GM23248 (cell line): ENCODE results near the gene XXYLT1. TPM values are rescaled to one million over a fixed set of nuclear protein-coding genes. Genes with fewer than 3 reads are reported as not detected.

ENCODE experiments used
- DNase-seq: peaks from one replicate; pipeline ENCODE4 v3.0.0-alpha.2; 2015
- H2AFZ ChIP-seq: fragments of 200-600 bp; sonication (generic); 2 replicates; pipeline ENCODE4 v1.6.1; 2016; ENCODE audit warnings: antibody characterized with exemption
- H3F3A ChIP-seq: fragments of 200-600 bp; sonication (generic); 2 replicates; pipeline ENCODE4 v1.6.1; 2016; ENCODE audit warnings: mild to moderate bottlenecking, antibody characterized with exemption, mixed run types; ENCODE audit not compliant: insufficient read depth
- H3K27ac ChIP-seq: fragments of 200-600 bp; sonication (generic); 2 replicates; pipeline ENCODE4 v1.5.1; 2016; ENCODE audit warnings: mild to moderate bottlenecking
- H3K27me3 ChIP-seq: fragments of 200-600 bp; sonication (generic); replicated peaks from 2 replicates; pipeline ENCODE4 v1.6.1; 2016; ENCODE audit warnings: mild to moderate bottlenecking; ENCODE audit not compliant: insufficient read depth
- H3K36me3 ChIP-seq: fragments of 200-600 bp; sonication (generic); 2 replicates; pipeline ENCODE4 v1.6.1; 2016; ENCODE audit warnings: low read depth, mild to moderate bottlenecking
- H3K4me1 ChIP-seq: fragments of 200-600 bp; sonication (generic); 2 replicates; pipeline ENCODE4 v1.6.1; 2016; ENCODE audit warnings: mild to moderate bottlenecking; ENCODE audit not compliant: insufficient read depth
- H3K4me2 ChIP-seq: fragments of 200-600 bp; sonication (generic); one replicate; pipeline ENCODE4 v1.6.1; 2016; ENCODE audit warnings: mild to moderate bottlenecking; ENCODE audit not compliant: unreplicated experiment
- H3K4me3 ChIP-seq: fragments of 200-600 bp; sonication (generic); 2 replicates; pipeline ENCODE4 v1.5.1; 2016; ENCODE audit warnings: mild to moderate bottlenecking
- H3K79me2 ChIP-seq: fragments of 200-600 bp; sonication (generic); 2 replicates; pipeline ENCODE4 v1.6.1; 2016; ENCODE audit warnings: mild to moderate bottlenecking; ENCODE audit not compliant: insufficient read depth
- H3K9ac ChIP-seq: fragments of 200-600 bp; sonication (generic); 2 replicates; pipeline ENCODE4 v1.6.1; 2016; ENCODE audit warnings: mild to moderate bottlenecking
- H3K9me2 ChIP-seq: fragments of 200-600 bp; sonication (generic); 2 replicates; pipeline ENCODE4 v1.6.1; 2016; ENCODE audit warnings: mixed run types, mild to moderate bottlenecking, moderate library complexity; ENCODE audit not compliant: insufficient read depth
- H3K9me3 ChIP-seq: fragments of 200-600 bp; sonication (generic); one replicate; pipeline ENCODE4 v1.6.1; 2017; ENCODE audit warnings: low read depth
- H4K20me1 ChIP-seq: fragments of 200-600 bp; sonication (generic); 2 replicates; pipeline ENCODE4 v1.6.0; 2016; ENCODE audit not compliant: insufficient read depth
- EZH2 ChIP-seq: fragments of 200-600 bp; sonication (generic); IDR thresholded peaks from 2 replicates; pipeline ENCODE4 v1.6.1; 2018; ENCODE audit warnings: antibody characterized with exemption, mild to moderate bottlenecking; ENCODE audit not compliant: insufficient read depth, poor library complexity, severe bottlenecking
- EZH2phosphoT487 ChIP-seq: fragments of 200-600 bp; sonication (generic); IDR thresholded peaks from 2 replicates; pipeline ENCODE4 v1.6.1; 2018; ENCODE audit warnings: antibody characterized with exemption, moderate library complexity, mild to moderate bottlenecking, low read depth; ENCODE audit not compliant: insufficient read depth
- WGBS, 2 experiments: methylation state at CpG; one replicate each; pipeline ENCODE4 v1.1.6; 2015 to 2017; ENCODE audit warnings: low lambda C conversion rate in 2 of 2, low coverage in 1 of 2; ENCODE audit errors: missing lambda C conversion rate in 2 of 2; 5-methylcytosine and 5-hydroxymethylcytosine counted together
- in situ Hi-C: fragments of 300-500 bp; cut with MboI; formaldehyde crosslinking; loops from 2 replicates; pipeline ENCODE4 v1.15.0; 2020
- polyA plus RNA-seq: library from polyadenylated mRNA; unstranded; fragments of >200 nt; fragmentation: Nextera tagmentation; extraction: Ambion mirVana; gene quantifications from 2 replicates; pipeline ENCODE4 v1.2.1, GENCODE V29; 2016
- total RNA-seq: library from RNA; depleted of rRNA; stranded (reverse); fragments of >200 nt; shearing (Covaris generic); gene quantifications from 2 replicates; pipeline ENCODE4 v1.2.3, GENCODE V29; 2014

Gene XXYLT1
- total and polyA plus RNA-seq, 2 experiments from 2014 or later: 22.8 to 44.7 TPM

- no peak for DNase-seq
- in situ Hi-C loops: no loop called here
- no peaks in the 10 kb centered on the region for H4K20me1 ChIP-seq
These were observed 69.7 kb downstream of the XXYLT1 start for GRCh38 chr3:195201295-195201694.

DNA sequence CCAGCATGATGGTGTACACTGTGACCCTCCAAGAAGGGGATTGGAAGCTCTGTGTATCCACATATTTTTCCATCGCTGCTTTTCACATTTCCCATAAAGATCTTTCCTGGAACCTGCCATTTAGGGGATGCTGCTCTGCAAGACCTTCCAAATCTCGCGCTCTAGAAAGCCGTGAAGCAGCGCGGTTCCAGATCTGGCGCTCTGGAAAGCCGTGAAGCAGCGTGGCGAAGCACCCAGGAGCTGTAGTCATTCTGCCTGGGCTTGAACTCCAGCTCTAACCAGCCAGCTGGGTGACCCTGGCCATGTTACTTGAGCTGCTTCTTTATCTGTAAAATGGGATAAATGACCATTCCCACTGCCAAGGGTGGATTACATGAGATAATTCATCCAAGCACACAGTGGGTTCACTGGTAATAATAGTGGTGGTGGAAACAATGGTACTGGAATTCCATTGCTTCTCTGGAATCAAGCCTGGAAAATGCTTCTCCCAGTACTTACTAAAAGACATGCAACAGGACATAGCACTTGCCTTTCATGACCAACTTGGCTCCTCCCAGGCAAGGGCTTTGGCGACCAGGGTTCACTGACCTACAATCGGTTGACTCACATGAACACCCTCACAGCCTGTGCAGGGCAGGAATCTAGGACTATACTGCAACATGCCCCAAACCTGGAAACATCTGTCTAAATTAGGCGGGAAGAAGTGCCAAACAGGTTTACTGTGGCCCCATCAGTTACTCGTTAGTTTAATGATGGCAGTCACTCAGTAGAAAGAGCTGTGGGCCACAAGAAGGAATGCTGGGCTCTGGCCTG is 70.7 kb downstream of the XXYLT1 start:
- Histone ChIP-seq H3K4me3 (no peak overlapping the region), H4K20me1 (no peaks in the 10 kb centered on the region), H3K79me2 (peaks cover 35% of the 10 kb centered on the region), H3F3A (peaks cover 41% of the 10 kb centered on the region), H2AFZ (no peak overlapping the region), H3K9me3 (no peaks in the 10 kb centered on the region), H3K27ac (no peak overlapping the region), H3K9me2 (no peaks in the 10 kb centered on the region), H3K36me3 (no peaks in the 10 kb centered on the region), H3K27me3 (no peaks in the 10 kb centered on the region), H3K4me1 (peaks cover 50% of the 10 kb centered on the region), H3K4me2 (no peak overlapping the region), H3K9ac (no peak overlapping the region)
- no peak for DNase-seq
- TF ChIP-seq EZH2phosphoT487 (no peak), EZH2 (no peak)
- WGBS, 2 experiments: 98 to 99% methylated on average over 14 of the region's 14 CpGs
- in situ Hi-C loops: no loop called here

More at GRCh38 chr3:195201295-195201694, 69.7 kb downstream of the XXYLT1 start:
- H3K4me2 ChIP-seq: no peak overlapping the region
- no peak overlapping the region for H2AFZ ChIP-seq
- TF ChIP-seq EZH2 (no peak), EZH2phosphoT487 (no peak)
- H3K4me1 ChIP-seq: peaks cover 48% of the 10 kb centered on the region
- H3K9me2 ChIP-seq: no peaks in the 10 kb centered on the region
- peaks cover 44% of the 10 kb centered on the region for H3F3A ChIP-seq
- no peak overlapping the region for H3K9ac ChIP-seq
- no peaks in the 10 kb centered on the region for H3K27me3 ChIP-seq
- WGBS, 2 experiments: 95 to 98% methylated on average over 3 of the region's 3 CpGs
- no peak overlapping the region for H3K27ac ChIP-seq
- H3K4me3 ChIP-seq: no peak overlapping the region
- H3K9me3 ChIP-seq: no peaks in the 10 kb centered on the region
- no peaks in the 10 kb centered on the region for H3K36me3 ChIP-seq
- H3K79me2 ChIP-seq: peaks cover 32% of the 10 kb centered on the region

GRCh38 chr3:195198426-195199346 is 72.3 kb downstream of the XXYLT1 start:
- 91% methylated on average over 19 of the region's 19 CpGs for WGBS, 2 experiments
- Histone ChIP-seq H3K4me3 (no peak overlapping the region; the same call in 1 of the 2 replicates), H3K79me2 (peaks cover 49% of the 10 kb centered on the region), H3K9me3 (no peaks in the 10 kb centered on the region), H3K4me2 (peak overlapping the region; percentile 56), H3K9ac (peak overlapping the region; percentile 45), H3F3A (peaks cover 28% of the 10 kb centered on the region), H3K9me2 (no peaks in the 10 kb centered on the region), H3K27ac (peak overlapping the region; percentile 79), H3K36me3 (no peaks in the 10 kb centered on the region), H3K27me3 (no peaks in the 10 kb centered on the region), H2AFZ (peak overlapping the region; percentile 66; the same call in 1 of the 2 replicates), H4K20me1 (no peaks in the 10 kb centered on the region), H3K4me1 (peaks cover 35% of the 10 kb centered on the region)
- TF ChIP-seq EZH2: no peak
- TF ChIP-seq EZH2phosphoT487: no peak
- in situ Hi-C loops: no loop called here
- DNase-seq: no peak

- H3K9me3 ChIP-seq: no peaks in the 10 kb centered on the region
- peak overlapping the region; percentile 79 for H3K27ac ChIP-seq
- H3K36me3 ChIP-seq: no peaks in the 10 kb centered on the region
- no peaks in the 10 kb centered on the region for H3K27me3 ChIP-seq
- in situ Hi-C loops: no loop called here
- H2AFZ ChIP-seq: peak overlapping the region; percentile 66; the same call in 1 of the 2 replicates
- H3K9me2 ChIP-seq: no peaks in the 10 kb centered on the region
- 70 to 73% methylated on average over 11 of the region's 11 CpGs for WGBS, 2 experiments
- no peak for TF ChIP-seq EZH2phosphoT487
- TF ChIP-seq EZH2: no peak
- H3K4me1 ChIP-seq: peaks cover 33% of the 10 kb centered on the region
- peak overlapping the region; percentile 56 for H3K4me2 ChIP-seq
- peaks cover 28% of the 10 kb centered on the region for H3F3A ChIP-seq
- H3K4me3 ChIP-seq: no peak overlapping the region; the same call in 1 of the 2 replicates
- peak overlapping the region; percentile 45 for H3K9ac ChIP-seq
- H3K79me2 ChIP-seq: peaks cover 56% of the 10 kb centered on the region
- H4K20me1 ChIP-seq: no peaks in the 10 kb centered on the region
- DNase-seq: peak; percentile 90
These were observed 73.1 kb downstream of the XXYLT1 start for GRCh38 chr3:195197765-195198425.
